ENCODE data around the gene QSOX1.

DNA sequence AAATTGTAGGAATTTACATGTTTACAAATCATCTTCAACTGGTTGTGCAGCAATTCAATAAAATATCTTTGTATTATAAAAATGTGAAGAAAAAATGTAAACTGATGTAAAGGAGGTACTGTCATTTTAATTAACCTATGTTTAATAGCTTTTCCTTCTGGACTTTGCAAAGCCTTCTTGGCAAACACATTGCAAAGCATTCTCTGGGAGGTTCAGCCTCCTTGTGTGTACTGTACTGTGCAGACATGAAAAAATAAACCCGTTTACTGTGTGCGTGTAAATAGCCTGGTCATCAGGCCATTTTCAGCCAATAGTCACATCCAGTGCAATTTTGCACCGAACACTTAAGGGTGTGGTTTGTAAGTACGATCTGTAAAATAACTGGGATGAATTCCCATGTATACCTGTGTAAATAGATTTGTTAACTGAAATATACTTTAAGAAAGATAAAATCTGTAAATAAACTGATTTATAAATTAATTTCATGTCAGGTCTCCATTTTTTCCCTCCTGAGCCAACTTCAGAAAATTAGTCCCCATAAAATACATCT is 40.2 kb upstream of the QSOX1 start:
- TF ChIP-seq CTCF (IDR thresholded peaks at IDR 0.05; ENCODE audit: low read depth, low read length) (no peak), EZH2phosphoT487 (IDR thresholded peaks at IDR 0.05; ENCODE audit: low read depth) (no peak)

Measured in OCI-LY3 (cell line).